Heart left ventricle (tissue), 16 donors: Measurements from ENCODE around the gene ITGA11. TPM values are rescaled to one million over a fixed set of nuclear protein-coding genes. Genes with fewer than 3 reads are reported as not detected.

Source experiments
- ATAC-seq, 4 donors: fragments of 200-7000 bp; cut with Tn5 transposase; one replicate each; pipeline ENCODE4 v1.9.1; 2020 to 2022; ENCODE audit warnings: moderate library complexity in 4 of 4, mild to moderate bottlenecking in 3 of 4, moderate number of reproducible peaks in 1 of 4
- DNase-seq, 5 donors: peaks; one replicate each; pipeline ENCODE4 v3.0.0-alpha.2; 2020
- H3K27ac ChIP-seq, 12 donors: fragments of 200-600 bp; sonication (generic) in 4 of 12; one replicate each; pipeline versions ENCODE4 v1.5.0 to v1.8.0; 2016 to 2022; ENCODE audit warnings: mild to moderate bottlenecking in 2 of 12
- H3K27me3 ChIP-seq, 9 donors: fragments of 200-600 bp; sonication (generic) in 2 of 9; one replicate each; pipeline versions ENCODE4 v1.5.1 to v1.8.0; 2016 to 2022; ENCODE audit warnings: mild to moderate bottlenecking in 3 of 9
- H3K36me3 ChIP-seq, 9 donors: fragments of 200-600 bp; sonication (generic) in 2 of 9; one replicate each; pipeline versions ENCODE4 v1.5.0 to v1.8.0; 2018 to 2022; ENCODE audit warnings: mild to moderate bottlenecking in 2 of 9
- H3K4me1 ChIP-seq, 12 donors: fragments of 200-600 bp; sonication (generic) in 4 of 12; one replicate each; pipeline versions ENCODE4 v1.5.0 to v1.8.0; 2016 to 2022; ENCODE audit warnings: mild to moderate bottlenecking in 3 of 12
- H3K4me3 ChIP-seq, 12 donors: fragments of 200-600 bp; sonication (generic) in 4 of 12; one replicate each; pipeline versions ENCODE4 v1.5.0 to v1.8.0; 2017 to 2022; ENCODE audit warnings: mild to moderate bottlenecking in 9 of 12, moderate library complexity in 4 of 12
- H3K9me3 ChIP-seq, 12 donors: fragments of 200-600 bp; sonication (generic) in 4 of 12; one replicate each; pipeline versions ENCODE4 v1.5.0 to v1.8.0; 2016 to 2022; ENCODE audit warnings: mild to moderate bottlenecking in 1 of 12
- POLR2A ChIP-seq, 2 donors: fragments of 450-650 bp; IDR thresholded peaks; one replicate each; pipeline ENCODE4 v1.6.1; 2017; ENCODE audit warnings: antibody characterized with exemption in 2 of 2, mild to moderate bottlenecking in 2 of 2, moderate library complexity in 2 of 2
- WGBS, 4 donors: extraction: QIAGEN DNeasy Blood & Tissue Kit in 2 of 4; methylation state at CpG; one replicate each; pipeline versions ENCODE4 v1.1.5 to v1.1.7; 2013 to 2018; 5-methylcytosine and 5-hydroxymethylcytosine counted together
- intact Hi-C, 10 donors: fragments of 100-400 bp; cut with DNase I; formaldehyde crosslinking; loops; one replicate each; pipeline versions ENCODE4 v1.11.1 to v1.14.2; 2022
- polyA plus RNA-seq, 2 donors: library from polyadenylated mRNA; stranded (reverse); fragments of 200-250 nt; gene quantifications; one replicate each; pipeline ENCODE4 v1.2.3, GENCODE V29; 2013
- total RNA-seq, 9 donors: library from RNA; depleted of rRNA in 2 of 9; stranded (reverse); fragments of >200 nt in 2 of 9; fragmentation: NEBNext Ultra II Directional in 3 of 9; extraction: Animal tissue kit (Norgen Biotek cat#: 25700) in 3 of 9; gene quantifications; one replicate each; pipeline versions ENCODE4 v1.1.0 to v1.2.4, GENCODE V29; 2016 to 2023
- TF ChIP-seq, protein P1 (sequence below), 12 donors: fragments of 200-600 bp; sonication (generic) in 4 of 12; IDR thresholded peaks; one replicate each; pipeline versions ENCODE4 v1.5.0 to v1.8.0; 2018 to 2022; ENCODE audit warnings: antibody characterized with exemption in 12 of 12, mild to moderate bottlenecking in 5 of 12
- donor health status: ischemic (EF 13 %, LVEDD 7.1; RV severe dilation, severe dysfunction).
- donor health status: healthy with polysubstance abuse.
- donor health status: DM: no; HTN: yes; CAD: no.
- donor health status: DM: no; HTN: no; CAD: no.
- donor health status: ischemic (EF 25% LVEDD 6.9; RV normal size, moderate dysfunction).
- donor health status: ischemic (EF 25% LVEDD 5.7; RV mildly dilated, moderate dysfunction).
- donor health status: healthy.
- donor health status: DM: yes; HTN: yes; CAD: no.
- donor health status: ischemic (EF 35%, LVEDD 5.7; RV mildly dilated, moderate dysfunction).
- donor health status: nonischemic (EF 11% LVEDD 7.7; RV severe dilation, severe dysfunction).
- donor health status: DM: yes; HTN: yes; CAD: no.
- donor health status: PGD.
- donor health status: ischemic (EF 29% LVEDD 5.4; RV normal size, mild dysfunction).
- donor health status: nonischemic (EF 23%, LVEDD 6.1; RV moderate dilation, normal function).

ITGA11 gene
- total and polyA plus RNA-seq, 11 donors: 2.1 to 35.5 (median 12.1) TPM

- H3K4me3 ChIP-seq: peak overlapping the region in 11 of 12 donors; percentile 14 to 98 (median 86)
- TF ChIP-seq, protein P1, sequence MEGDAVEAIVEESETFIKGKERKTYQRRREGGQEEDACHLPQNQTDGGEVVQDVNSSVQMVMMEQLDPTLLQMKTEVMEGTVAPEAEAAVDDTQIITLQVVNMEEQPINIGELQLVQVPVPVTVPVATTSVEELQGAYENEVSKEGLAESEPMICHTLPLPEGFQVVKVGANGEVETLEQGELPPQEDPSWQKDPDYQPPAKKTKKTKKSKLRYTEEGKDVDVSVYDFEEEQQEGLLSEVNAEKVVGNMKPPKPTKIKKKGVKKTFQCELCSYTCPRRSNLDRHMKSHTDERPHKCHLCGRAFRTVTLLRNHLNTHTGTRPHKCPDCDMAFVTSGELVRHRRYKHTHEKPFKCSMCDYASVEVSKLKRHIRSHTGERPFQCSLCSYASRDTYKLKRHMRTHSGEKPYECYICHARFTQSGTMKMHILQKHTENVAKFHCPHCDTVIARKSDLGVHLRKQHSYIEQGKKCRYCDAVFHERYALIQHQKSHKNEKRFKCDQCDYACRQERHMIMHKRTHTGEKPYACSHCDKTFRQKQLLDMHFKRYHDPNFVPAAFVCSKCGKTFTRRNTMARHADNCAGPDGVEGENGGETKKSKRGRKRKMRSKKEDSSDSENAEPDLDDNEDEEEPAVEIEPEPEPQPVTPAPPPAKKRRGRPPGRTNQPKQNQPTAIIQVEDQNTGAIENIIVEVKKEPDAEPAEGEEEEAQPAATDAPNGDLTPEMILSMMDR (IDR thresholded peaks at IDR 0.05): no peak
- TF ChIP-seq POLR2A (IDR thresholded peaks at IDR 0.05): no peak
- 24 to 32% (median 30%) methylated on average over 11 of the region's 11 CpGs for WGBS, 4 donors
- no peak for ATAC-seq
- peaks cover 6 to 79% (median 66%) of the 10 kb centered on the region in 12 donors for H3K4me1 ChIP-seq
- DNase-seq: no peak
- H3K27me3 ChIP-seq: no peaks in the 10 kb centered on the region
- peak overlapping the region in 10 of 12 donors; percentile 4 to 100 (median 95) for H3K27ac ChIP-seq
- H3K9me3 ChIP-seq: no peaks in the 10 kb centered on the region
- peaks cover 0 to 14% (median 12%) of the 10 kb centered on the region in 9 donors for H3K36me3 ChIP-seq
- intact Hi-C loops: no loop called here
These were observed 151.9 kb downstream of the ITGA11 start for GRCh38 chr15:68279779-68280753.

- Histone ChIP-seq H3K27ac (peak overlapping the region; percentile 93 to 100 (median 98)), H3K27me3 (no peaks in the 10 kb centered on the region), H3K9me3 (no peaks in the 10 kb centered on the region), H3K4me1 (peaks cover 6 to 74% (median 58%) of the 10 kb centered on the region in 12 donors), H3K36me3 (peaks cover 0 to 1% (median 0%) of the 10 kb centered on the region in 9 donors), H3K4me3 (peak overlapping the region; percentile 62 to 98 (median 82))
- no peak for TF ChIP-seq POLR2A (IDR thresholded peaks at IDR 0.05)
- TF ChIP-seq, protein P1 (IDR thresholded peaks at IDR 0.05): no peak
- intact Hi-C loops: no loop called here
- WGBS, 4 donors: 1 to 2% (median 1%) methylated on average over 23 of the region's 23 CpGs
- peak in 1 of 5 donors; percentile 62 for DNase-seq
- no peak for ATAC-seq
These were observed 153.2 kb downstream of the ITGA11 start for GRCh38 chr15:68278595-68279405.

- TF ChIP-seq, protein P1 (IDR thresholded peaks at IDR 0.05): peak in 7 of 12 donors; percentile 28 to 53 (median 42)
- no peak for TF ChIP-seq POLR2A (IDR thresholded peaks at IDR 0.05)
- no peak for DNase-seq
These were observed 153.7 kb downstream of the ITGA11 start for GRCh38 chr15:68278345-68278594.

More at GRCh38 chr15:68278345-68278594, 153.7 kb downstream of the ITGA11 start:
- H3K36me3 ChIP-seq: no peaks in the 10 kb centered on the region
- H3K4me3 ChIP-seq: peak overlapping the region; percentile 62 to 98 (median 82)
- H3K9me3 ChIP-seq: no peaks in the 10 kb centered on the region
- H3K27me3 ChIP-seq: no peaks in the 10 kb centered on the region
- H3K27ac ChIP-seq: peak overlapping the region; percentile 93 to 100 (median 98)
- intact Hi-C loops: no loop called here
- H3K4me1 ChIP-seq: peaks cover 6 to 77% (median 54%) of the 10 kb centered on the region in 12 donors
- WGBS, 4 donors: 0 to 1% (median 0%) methylated on average over 5 to 22 of the region's 22 CpGs
- ATAC-seq: peak in 1 of 4 donors; percentile 7
